HG03520 (cell line): ENCODE measurements around the gene ERBB4.
"Not testable (repeated sequence)": the region's sequence is repeated elsewhere in the genome, so short reads cannot be mapped to it uniquely, and the experiment has no call there.

Experiments
- ATAC-seq: cut with Tn5 transposase; IDR thresholded peaks from one replicate; pipeline ENCODE4 v1.9.1; 2021; ENCODE audit warnings: mild to moderate bottlenecking, moderate library complexity; ENCODE audit not compliant: unreplicated experiment

Gene ERBB4

GRCh38 chr2:211649331-211649730 is 889.3 kb downstream of the ERBB4 start:
- no peak for ATAC-seq

- ATAC-seq = no peak
These were observed 907.1 kb downstream of the ERBB4 start for GRCh38 chr2:211631503-211631902.

GRCh38 chr2:211623096-211623495 is 915.5 kb downstream of the ERBB4 start:
- no peak for ATAC-seq

- ATAC-seq = no peak
These were observed 917.6 kb downstream of the ERBB4 start for GRCh38 chr2:211620986-211621385.

- ATAC-seq = no peak
These were observed 920.8 kb downstream of the ERBB4 start for GRCh38 chr2:211617803-211618202.

GRCh38 chr2:211611621-211612020 is 927.0 kb downstream of the ERBB4 start:
- no peak for ATAC-seq

- no peak for ATAC-seq
These were observed 927.5 kb downstream of the ERBB4 start for GRCh38 chr2:211611061-211611518.

- ATAC-seq = no peak
These were observed 929.5 kb downstream of the ERBB4 start for GRCh38 chr2:211609127-211609526.

- no peak for ATAC-seq
These were observed 939.5 kb downstream of the ERBB4 start for GRCh38 chr2:211599146-211599545.

- ATAC-seq = no peak
These were observed 940.4 kb downstream of the ERBB4 start for GRCh38 chr2:211598238-211598637.

- ATAC-seq = not testable (repeated sequence)
These were observed 946.6 kb downstream of the ERBB4 start for GRCh38 chr2:211592006-211592405.

GRCh38 chr2:211591426-211591825 is 947.2 kb downstream of the ERBB4 start:
- ATAC-seq = no peak

GRCh38 chr2:211568439-211568838 is 970.2 kb downstream of the ERBB4 start:
- no peak for ATAC-seq

GRCh38 chr2:211564441-211564840 is 974.2 kb downstream of the ERBB4 start:
- no peak for ATAC-seq

GRCh38 chr2:211545582-211545981 is 993.0 kb downstream of the ERBB4 start:
- no peak for ATAC-seq

- ATAC-seq = no peak
These were observed 1004.0 kb downstream of the ERBB4 start for GRCh38 chr2:211534632-211535031.

GRCh38 chr2:211524248-211524647 is 1014.4 kb downstream of the ERBB4 start:
- ATAC-seq = not testable (repeated sequence)

- no peak for ATAC-seq
These were observed 1022.1 kb downstream of the ERBB4 start for GRCh38 chr2:211516537-211516936.

GRCh38 chr2:211514049-211514448 is 1024.6 kb downstream of the ERBB4 start:
- no peak for ATAC-seq

- ATAC-seq = no peak
These were observed 1025.2 kb downstream of the ERBB4 start for GRCh38 chr2:211513446-211513845.

- no peak for ATAC-seq
These were observed 1025.8 kb downstream of the ERBB4 start for GRCh38 chr2:211512806-211513205.

GRCh38 chr2:211503856-211504255 is 1034.7 kb downstream of the ERBB4 start:
- ATAC-seq = no peak

- no peak for ATAC-seq
These were observed 1035.4 kb downstream of the ERBB4 start for GRCh38 chr2:211503198-211503597.
